A549 (cell line): Measurements from ENCODE around the gene PCBP4. TPM values are rescaled to one million over a fixed set of nuclear protein-coding genes. Genes with fewer than 3 reads are reported as not detected.

Experiments used
- ATAC-seq, 2 experiments: fragments of 200-7000 bp in 1 of 2; fragments of >200 bp in 1 of 2; cut with Nextera tagmentation in 1 of 2; cut with Tn5 transposase in 1 of 2; 3 replicates each; pipeline versions ENCODE4 v1.8.0 to v1.9.1; 2018 to 2020; ENCODE audit warnings: mild to moderate bottlenecking in 1 of 2, moderate library complexity in 1 of 2
- CTCF ChIA-PET: fragments of 300-600 bp; sonication (Branson Sonifier 250); formaldehyde crosslinking; extraction: SDS; loops from one replicate; lab custom pipeline; 2021; ENCODE audit warnings: antibody characterized with exemption, inconsistent platforms; lab: Yijun Ruan, JAX
- POLR2A ChIA-PET: fragments of 350-600 bp; formaldehyde crosslinking; extraction: SDS; loops from one replicate; lab custom pipeline; 2021; ENCODE audit warnings: antibody characterized with exemption, inconsistent platforms; lab: Yijun Ruan, JAX
- DNase-seq, 2 experiments: peaks; one replicate each; pipeline versions ENCODE4 v3.0.0 to v3.0.0-alpha.2; 2011 to 2016; ENCODE audit warnings: low read depth in 1 of 2, low spot score in 1 of 2
- FAIRE-seq: peaks from 2 replicates; lab custom pipeline; 2011; peaks lifted over from hg19 to GRCh38; lab: Jason Lieb, UNC
- H3K27ac ChIP-seq, 2 experiments: fragments of >200 bp; sonication (Bioruptor Twin); formaldehyde crosslinking; 3 replicates each; pipeline ENCODE4 v1.5.1; 2016 to 2017
- H3K4me1 ChIP-seq: fragments of >200 bp; sonication (Bioruptor Twin); formaldehyde crosslinking; 3 replicates; pipeline ENCODE4 v1.6.1; 2016
- H3K4me2 ChIP-seq: fragments of >200 bp; sonication (Bioruptor Twin); formaldehyde crosslinking; 3 replicates; pipeline ENCODE4 v1.6.1; 2016
- H3K4me3 ChIP-seq: fragments of >200 bp; sonication (Bioruptor Twin); formaldehyde crosslinking; 3 replicates; pipeline ENCODE4 v1.5.1; 2016
- H3K9me3 ChIP-seq: fragments of >200 bp; sonication (Bioruptor Twin); formaldehyde crosslinking; 3 replicates; pipeline ENCODE4 v1.6.1; 2016
- BHLHE40 ChIP-seq: IDR thresholded peaks from 2 replicates; pipeline ENCODE4 v1.6.1; 2012; ENCODE audit warnings: low read depth, low read length, inconsistent platforms
- CBX2 ChIP-seq: fragments of 200-600 bp; sonication (generic); IDR thresholded peaks from 2 replicates; pipeline ENCODE4 v1.6.1; 2016; ENCODE audit warnings: low read depth, mild to moderate bottlenecking, borderline replicate concordance
- FOSB ChIP-seq: fragments of 250-450 bp; sonication (Bioruptor Pico); IDR thresholded peaks from 2 replicates; pipeline ENCODE4 v1.5.0; 2020; ENCODE audit warnings: mild to moderate bottlenecking, moderate library complexity
- FOXS1 ChIP-seq: fragments of 250-450 bp; sonication (Bioruptor Pico); IDR thresholded peaks from 2 replicates; pipeline ENCODE4 v1.5.0; 2020; ENCODE audit warnings: mild to moderate bottlenecking, moderate library complexity
- GATA3 ChIP-seq: IDR thresholded peaks from 2 replicates; pipeline ENCODE4 v1.6.1; 2012; ENCODE audit warnings: borderline replicate concordance
- JUN ChIP-seq, 2 experiments: fragments of >200 bp; sonication (Bioruptor Twin); formaldehyde crosslinking; IDR thresholded peaks; 2 replicates in 1 of 2; 3 replicates in 1 of 2; pipeline ENCODE4 v1.6.1; 2016 to 2017
- JUNB ChIP-seq: fragments of >200 bp; sonication (Bioruptor Twin); formaldehyde crosslinking; IDR thresholded peaks from 2 replicates; pipeline ENCODE4 v1.6.1; 2016
- KDM1A ChIP-seq: fragments of 200-600 bp; sonication (generic); IDR thresholded peaks from 2 replicates; pipeline ENCODE4 v1.6.1; 2016; ENCODE audit warnings: low read depth, mild to moderate bottlenecking
- KDM5A ChIP-seq: fragments of 200-600 bp; sonication (generic); IDR thresholded peaks from 2 replicates; pipeline ENCODE4 v1.6.1; 2016; ENCODE audit warnings: antibody characterized with exemption, mild to moderate bottlenecking
- NPAS2 ChIP-seq: fragments of 250-450 bp; sonication (Bioruptor Pico); IDR thresholded peaks from 2 replicates; pipeline ENCODE4 v1.8.0; 2022; ENCODE audit warnings: mild to moderate bottlenecking, moderate library complexity, borderline replicate concordance
- PHF8 ChIP-seq: fragments of 200-600 bp; sonication (generic); IDR thresholded peaks from 2 replicates; pipeline ENCODE4 v1.6.1; 2016; ENCODE audit warnings: low read depth, mild to moderate bottlenecking, antibody characterized with exemption, moderate library complexity, borderline replicate concordance
- POLR2A ChIP-seq: IDR thresholded peaks from 2 replicates; pipeline ENCODE4 v1.6.1; 2012; ENCODE audit warnings: mild to moderate bottlenecking, low read length
- RAD21 ChIP-seq, 2 experiments: fragments of >200 bp in 1 of 2; sonication (Bioruptor Twin) in 1 of 2; formaldehyde crosslinking in 1 of 2; IDR thresholded peaks in 1 of 2; conservative IDR thresholded peaks in 1 of 2; 2 replicates in 1 of 2; 3 replicates in 1 of 2; pipeline ENCODE4 v1.6.1; 2012 to 2018; ENCODE audit warnings: inconsistent platforms in 1 of 2
- RCOR1 ChIP-seq: fragments of 150-350 bp; IDR thresholded peaks from 2 replicates; pipeline ENCODE4 v1.6.1; 2014; ENCODE audit warnings: antibody characterized with exemption, low read length, low read depth
- RFX5 ChIP-seq: fragments of 450-650 bp; IDR thresholded peaks from 2 replicates; pipeline ENCODE4 v1.7.1; 2014; ENCODE audit warnings: antibody characterized with exemption, mild to moderate bottlenecking, moderate library complexity
- SMC3 ChIP-seq: fragments of >200 bp; sonication (Bioruptor Twin); formaldehyde crosslinking; IDR thresholded peaks from 3 replicates; pipeline ENCODE4 v1.6.1; 2018; ENCODE audit warnings: inconsistent platforms
- TFCP2L1 ChIP-seq: fragments of 250-450 bp; sonication (Bioruptor Pico); IDR thresholded peaks from 2 replicates; pipeline ENCODE4 v1.5.0; 2021; ENCODE audit warnings: mild to moderate bottlenecking
- ZNF302 ChIP-seq: fragments of 250-450 bp; sonication (Bioruptor Pico); IDR thresholded peaks from 2 replicates; pipeline ENCODE4 v1.9.0; 2021; ENCODE audit warnings: inconsistent platforms, mild to moderate bottlenecking, moderate library complexity
- WGBS: methylation state at CpG from one replicate; pipeline ENCODE4 v1.1.6; 2017; ENCODE audit errors: missing lambda C conversion rate; 5-methylcytosine and 5-hydroxymethylcytosine counted together
- polyA plus RNA-seq, 4 experiments: library from polyadenylated mRNA; depleted of rRNA in 3 of 4; stranded (reverse); fragments of >200 nt; fragmentation: RNase III in 1 of 4; extraction: RNeasy Plus Mini Kit Qiagen cat#74134 plus additional on column Dnase treatment in 1 of 4; gene quantifications; 2 replicates in 3 of 4; 3 replicates in 1 of 4; pipeline ENCODE4 v1.2.3, GENCODE V29; 2011 to 2017
- TF ChIP-seq, protein P1 (sequence below): IDR thresholded peaks from 2 replicates; pipeline ENCODE4 v1.6.1; 2012
- TF ChIP-seq, protein P2 (sequence below): fragments of 250-450 bp; sonication (Bioruptor Pico); IDR thresholded peaks from 2 replicates; pipeline ENCODE4 v1.5.0; 2021; ENCODE audit warnings: mild to moderate bottlenecking, moderate library complexity, borderline replicate concordance
- TF ChIP-seq, protein P3 (sequence below): fragments of 250-450 bp; sonication (Bioruptor Pico); IDR thresholded peaks from 2 replicates; pipeline ENCODE4 v1.5.0; 2020; ENCODE audit warnings: low read depth, mild to moderate bottlenecking, moderate library complexity
- TF ChIP-seq, protein P4 (sequence below): fragments of 200-600 bp; sonication (generic); IDR thresholded peaks from 2 replicates; pipeline ENCODE4 v1.6.1; 2016; ENCODE audit warnings: antibody characterized with exemption, mild to moderate bottlenecking, moderate library complexity
- TF ChIP-seq, protein P5 (sequence below): fragments of >200 bp; sonication (Bioruptor Twin); formaldehyde crosslinking; IDR thresholded peaks from 2 replicates; pipeline ENCODE4 v1.6.1; 2016

The PCBP4 gene
- polyA plus RNA-seq, 2 of the 4 experiments (the other 2 are of a cell fraction) = 8.6 to 10.9 TPM

DNA sequence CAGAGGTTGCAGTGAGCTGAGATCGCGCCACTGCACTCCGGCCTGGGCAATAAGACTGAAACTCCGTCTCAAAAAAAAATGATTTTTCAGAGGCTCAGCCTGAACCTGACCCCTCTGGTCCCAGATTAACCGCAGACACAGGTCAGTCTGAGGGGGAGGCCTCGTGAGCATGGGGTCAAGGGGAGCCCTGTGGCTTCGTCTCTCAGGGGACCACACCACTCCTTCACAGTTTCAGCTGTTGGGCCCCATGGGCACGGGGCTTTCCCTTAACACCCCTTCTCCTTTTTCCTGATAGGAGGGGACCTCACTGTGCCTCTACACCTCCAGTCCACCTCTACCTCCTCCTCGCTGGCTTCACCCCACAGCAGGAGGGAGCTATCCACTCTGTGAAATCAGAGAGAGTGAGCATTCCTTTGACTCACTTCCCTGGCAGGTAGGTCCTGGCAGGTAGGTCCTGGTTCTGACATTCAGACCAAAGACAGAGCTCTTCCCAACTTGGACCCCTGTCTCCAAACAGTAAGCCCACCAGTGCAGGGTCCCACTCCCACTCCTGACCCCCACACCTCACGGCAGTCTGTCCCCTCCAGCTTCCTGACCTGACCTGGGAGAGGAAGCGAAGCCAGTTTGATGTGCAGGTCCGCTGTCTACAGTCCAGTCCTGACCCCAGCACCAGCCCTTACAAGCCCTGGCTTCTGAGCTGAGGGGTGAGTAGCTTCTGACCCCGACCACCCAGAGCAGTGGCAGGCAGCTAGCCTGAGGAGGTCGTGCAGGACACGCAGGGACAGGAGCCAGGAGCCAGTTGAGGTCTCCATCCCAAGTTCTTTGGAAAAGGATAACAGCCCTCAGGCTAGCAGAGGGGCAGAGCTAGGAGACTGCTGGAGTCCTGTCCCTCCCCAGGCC lies 34.5 kb downstream of the PCBP4 start:
- FAIRE-seq (no peak), DNase-seq (no peak)
- no peaks in the 10 kb centered on the region for H3K4me1 ChIP-seq
- H3K27ac ChIP-seq = no peak overlapping the region
- no peak overlapping the region for H3K4me2 ChIP-seq
- no peak overlapping the region for H3K4me3 ChIP-seq
- POLR2A ChIA-PET = no interaction called here
- TF ChIP-seq SMC3 (no peak), FOXS1 (CRISPR knock-in tag) (no peak), RCOR1 (no peak), ZNF302 (CRISPR knock-in tag) (no peak)
- TF ChIP-seq, protein P1, sequence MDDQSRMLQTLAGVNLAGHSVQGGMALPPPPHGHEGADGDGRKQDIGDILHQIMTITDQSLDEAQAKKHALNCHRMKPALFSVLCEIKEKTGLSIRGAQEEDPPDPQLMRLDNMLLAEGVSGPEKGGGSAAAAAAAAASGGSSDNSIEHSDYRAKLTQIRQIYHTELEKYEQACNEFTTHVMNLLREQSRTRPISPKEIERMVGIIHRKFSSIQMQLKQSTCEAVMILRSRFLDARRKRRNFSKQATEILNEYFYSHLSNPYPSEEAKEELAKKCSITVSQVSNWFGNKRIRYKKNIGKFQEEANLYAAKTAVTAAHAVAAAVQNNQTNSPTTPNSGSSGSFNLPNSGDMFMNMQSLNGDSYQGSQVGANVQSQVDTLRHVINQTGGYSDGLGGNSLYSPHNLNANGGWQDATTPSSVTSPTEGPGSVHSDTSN = no peak
- TF ChIP-seq, protein P2, sequence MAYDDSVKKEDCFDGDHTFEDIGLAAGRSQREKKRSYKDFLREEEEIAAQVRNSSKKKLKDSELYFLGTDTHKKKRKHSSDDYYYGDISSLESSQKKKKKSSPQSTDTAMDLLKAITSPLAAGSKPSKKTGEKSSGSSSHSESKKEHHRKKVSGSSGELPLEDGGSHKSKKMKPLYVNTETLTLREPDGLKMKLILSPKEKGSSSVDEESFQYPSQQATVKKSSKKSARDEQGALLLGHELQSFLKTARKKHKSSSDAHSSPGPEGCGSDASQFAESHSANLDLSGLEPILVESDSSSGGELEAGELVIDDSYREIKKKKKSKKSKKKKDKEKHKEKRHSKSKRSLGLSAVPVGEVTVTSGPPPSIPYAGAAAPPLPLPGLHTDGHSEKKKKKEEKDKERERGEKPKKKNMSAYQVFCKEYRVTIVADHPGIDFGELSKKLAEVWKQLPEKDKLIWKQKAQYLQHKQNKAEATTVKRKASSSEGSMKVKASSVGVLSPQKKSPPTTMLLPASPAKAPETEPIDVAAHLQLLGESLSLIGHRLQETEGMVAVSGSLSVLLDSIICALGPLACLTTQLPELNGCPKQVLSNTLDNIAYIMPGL (CRISPR knock-in tag) = no peak
- TF ChIP-seq, protein P3, sequence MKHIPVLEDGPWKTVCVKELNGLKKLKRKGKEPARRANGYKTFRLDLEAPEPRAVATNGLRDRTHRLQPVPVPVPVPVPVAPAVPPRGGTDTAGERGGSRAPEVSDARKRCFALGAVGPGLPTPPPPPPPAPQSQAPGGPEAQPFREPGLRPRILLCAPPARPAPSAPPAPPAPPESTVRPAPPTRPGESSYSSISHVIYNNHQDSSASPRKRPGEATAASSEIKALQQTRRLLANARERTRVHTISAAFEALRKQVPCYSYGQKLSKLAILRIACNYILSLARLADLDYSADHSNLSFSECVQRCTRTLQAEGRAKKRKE = no peak
- TF ChIP-seq, protein P4, sequence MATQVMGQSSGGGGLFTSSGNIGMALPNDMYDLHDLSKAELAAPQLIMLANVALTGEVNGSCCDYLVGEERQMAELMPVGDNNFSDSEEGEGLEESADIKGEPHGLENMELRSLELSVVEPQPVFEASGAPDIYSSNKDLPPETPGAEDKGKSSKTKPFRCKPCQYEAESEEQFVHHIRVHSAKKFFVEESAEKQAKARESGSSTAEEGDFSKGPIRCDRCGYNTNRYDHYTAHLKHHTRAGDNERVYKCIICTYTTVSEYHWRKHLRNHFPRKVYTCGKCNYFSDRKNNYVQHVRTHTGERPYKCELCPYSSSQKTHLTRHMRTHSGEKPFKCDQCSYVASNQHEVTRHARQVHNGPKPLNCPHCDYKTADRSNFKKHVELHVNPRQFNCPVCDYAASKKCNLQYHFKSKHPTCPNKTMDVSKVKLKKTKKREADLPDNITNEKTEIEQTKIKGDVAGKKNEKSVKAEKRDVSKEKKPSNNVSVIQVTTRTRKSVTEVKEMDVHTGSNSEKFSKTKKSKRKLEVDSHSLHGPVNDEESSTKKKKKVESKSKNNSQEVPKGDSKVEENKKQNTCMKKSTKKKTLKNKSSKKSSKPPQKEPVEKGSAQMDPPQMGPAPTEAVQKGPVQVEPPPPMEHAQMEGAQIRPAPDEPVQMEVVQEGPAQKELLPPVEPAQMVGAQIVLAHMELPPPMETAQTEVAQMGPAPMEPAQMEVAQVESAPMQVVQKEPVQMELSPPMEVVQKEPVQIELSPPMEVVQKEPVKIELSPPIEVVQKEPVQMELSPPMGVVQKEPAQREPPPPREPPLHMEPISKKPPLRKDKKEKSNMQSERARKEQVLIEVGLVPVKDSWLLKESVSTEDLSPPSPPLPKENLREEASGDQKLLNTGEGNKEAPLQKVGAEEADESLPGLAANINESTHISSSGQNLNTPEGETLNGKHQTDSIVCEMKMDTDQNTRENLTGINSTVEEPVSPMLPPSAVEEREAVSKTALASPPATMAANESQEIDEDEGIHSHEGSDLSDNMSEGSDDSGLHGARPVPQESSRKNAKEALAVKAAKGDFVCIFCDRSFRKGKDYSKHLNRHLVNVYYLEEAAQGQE = no peak
- TF ChIP-seq, all 56 proteins: peak for 0
- CTCF ChIA-PET = interaction anchor here (0.6 to 3.6 kb wide), 4 partner anchors 9 to 66 kb away, joined by 3 to 22 read pairs (median 4); partner anchors contain the start of genes PARP3 and RRP9
- 89% methylated on average over 15 of the region's 15 CpGs for WGBS
- no peaks in the 10 kb centered on the region for H3K9me3 ChIP-seq
- ATAC-seq = no peak

DNA sequence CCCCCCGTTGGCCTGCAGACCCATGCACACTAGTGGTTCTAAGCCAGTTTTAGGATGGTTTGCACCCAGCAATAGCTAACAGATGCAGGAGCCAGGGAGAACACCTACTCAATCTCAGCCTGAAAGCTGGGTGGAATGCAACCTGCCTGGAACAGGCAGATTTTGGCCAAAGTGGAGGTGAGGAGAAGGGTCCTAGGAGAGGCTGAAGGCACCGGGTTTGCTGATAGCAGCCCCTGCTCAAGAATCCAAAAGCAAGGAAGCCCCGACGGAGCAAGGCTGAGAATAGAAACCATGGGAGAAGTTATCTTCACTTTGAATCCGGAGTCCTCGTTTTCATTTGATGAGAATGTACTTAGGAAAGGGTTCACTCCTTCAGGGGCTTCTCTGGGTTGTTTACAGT lies 35.5 kb downstream of the PCBP4 start:
- CTCF ChIA-PET = interaction anchor here (3.6 kb wide), 1 partner anchor 10 kb away, joined by 22 read pairs; the partner anchor contains the start of genes PARP3 and RRP9

More for the DNA sequence above, 35.5 kb downstream of the PCBP4 start:
- no peak overlapping the region for H3K4me3 ChIP-seq
- H3K4me2 ChIP-seq = no peak overlapping the region
- 94% methylated on average over 6 of the region's 6 CpGs for WGBS
- DNase-seq = no peak
- POLR2A ChIA-PET = no interaction called here
- TF ChIP-seq CBX2 (no peak), NPAS2 (CRISPR knock-in tag) (no peak), BHLHE40 (no peak), TFCP2L1 (CRISPR knock-in tag) (no peak), POLR2A (no peak), JUN (IDR thresholded peaks at IDR 0.05) (no peak), KDM5A (no peak), FOSB (no peak), KDM1A (no peak), RAD21 (conservative IDR thresholded peaks at IDR 0.05 in 1 of 2, IDR thresholded peaks at IDR 0.05 in 1 of 2) (no peak), RFX5 (no peak), GATA3 (no peak), PHF8 (no peak), JUNB (no peak)
- TF ChIP-seq, protein P5, sequence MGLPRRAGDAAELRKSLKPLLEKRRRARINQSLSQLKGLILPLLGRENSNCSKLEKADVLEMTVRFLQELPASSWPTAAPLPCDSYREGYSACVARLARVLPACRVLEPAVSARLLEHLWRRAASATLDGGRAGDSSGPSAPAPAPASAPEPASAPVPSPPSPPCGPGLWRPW = no peak
- no peaks in the 10 kb centered on the region for H3K9me3 ChIP-seq
- H3K27ac ChIP-seq = no peak overlapping the region
- no peaks in the 10 kb centered on the region for H3K4me1 ChIP-seq
- FAIRE-seq = no peak
- no peak for ATAC-seq
